ENCODE results near the gene TMEM220. TPM values are rescaled to one million over a fixed set of nuclear protein-coding genes. Genes with fewer than 3 reads are reported as not detected.

The TMEM220 gene
- total and polyA plus RNA-seq, 4 donors: 2.8 to 13.8 (median 7.1) TPM

DNA sequence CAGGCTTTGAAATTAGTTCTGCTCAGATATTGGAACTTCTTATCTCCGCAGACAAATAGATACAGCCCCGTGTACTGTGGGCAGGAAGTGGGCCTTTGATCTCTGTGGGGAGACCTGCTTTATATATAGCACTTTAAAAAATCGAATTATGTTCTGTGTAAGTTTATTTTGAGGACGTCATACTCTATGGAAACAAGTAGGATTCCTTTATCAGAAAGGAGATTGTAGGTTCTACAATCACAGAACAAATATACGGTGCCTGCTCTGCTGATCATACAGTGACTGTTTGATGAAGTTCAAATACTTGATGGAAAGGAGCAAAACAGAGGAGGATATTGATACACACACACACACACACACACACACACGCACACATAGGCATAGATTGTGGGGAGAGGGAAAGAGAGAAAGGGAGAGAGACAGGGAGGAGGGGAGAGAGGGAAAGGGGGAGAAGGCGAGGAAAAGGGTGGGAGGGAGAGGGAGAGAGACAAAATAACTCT is 14.7 kb upstream of the TMEM220 start:
- H3K27ac ChIP-seq (ENCODE audit: low read depth in 1 of 2, low read length in 1 of 2): no peak overlapping the region
- no peak for DNase-seq
- H3K9me3 ChIP-seq (ENCODE audit: control insufficient read depth in 4 of 4, insufficient read depth in 3 of 4, low read length in 3 of 4): no peaks in the 10 kb centered on the region
- peaks cover 0 to 2% (median 0%) of the 10 kb centered on the region in 3 donors for H3K27me3 ChIP-seq (ENCODE audit: control insufficient read depth in 3 of 3, insufficient read depth in 3 of 3, low read length in 2 of 3)
- TF ChIP-seq, protein P1, sequence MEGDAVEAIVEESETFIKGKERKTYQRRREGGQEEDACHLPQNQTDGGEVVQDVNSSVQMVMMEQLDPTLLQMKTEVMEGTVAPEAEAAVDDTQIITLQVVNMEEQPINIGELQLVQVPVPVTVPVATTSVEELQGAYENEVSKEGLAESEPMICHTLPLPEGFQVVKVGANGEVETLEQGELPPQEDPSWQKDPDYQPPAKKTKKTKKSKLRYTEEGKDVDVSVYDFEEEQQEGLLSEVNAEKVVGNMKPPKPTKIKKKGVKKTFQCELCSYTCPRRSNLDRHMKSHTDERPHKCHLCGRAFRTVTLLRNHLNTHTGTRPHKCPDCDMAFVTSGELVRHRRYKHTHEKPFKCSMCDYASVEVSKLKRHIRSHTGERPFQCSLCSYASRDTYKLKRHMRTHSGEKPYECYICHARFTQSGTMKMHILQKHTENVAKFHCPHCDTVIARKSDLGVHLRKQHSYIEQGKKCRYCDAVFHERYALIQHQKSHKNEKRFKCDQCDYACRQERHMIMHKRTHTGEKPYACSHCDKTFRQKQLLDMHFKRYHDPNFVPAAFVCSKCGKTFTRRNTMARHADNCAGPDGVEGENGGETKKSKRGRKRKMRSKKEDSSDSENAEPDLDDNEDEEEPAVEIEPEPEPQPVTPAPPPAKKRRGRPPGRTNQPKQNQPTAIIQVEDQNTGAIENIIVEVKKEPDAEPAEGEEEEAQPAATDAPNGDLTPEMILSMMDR (IDR thresholded peaks at IDR 0.05; ENCODE audit: control extremely low read depth, extremely low read depth): no peak
- H3K9ac ChIP-seq (ENCODE audit: insufficient read depth in 1 of 2, low read length in 2 of 2): no peak overlapping the region
- H3K36me3 ChIP-seq (ENCODE audit: control insufficient read depth in 4 of 4, insufficient read depth in 4 of 4, low read length in 4 of 4): no peaks in the 10 kb centered on the region
- H3K4me3 ChIP-seq: no peak overlapping the region
- peaks cover 0 to 2% (median 0%) of the 10 kb centered on the region in 5 donors for H3K4me1 ChIP-seq (ENCODE audit: control insufficient read depth in 5 of 5, insufficient read depth in 5 of 5, low read length in 5 of 5)
- ATAC-seq (ENCODE audit: insufficient read depth, low FRiP score): no peak
- 39 to 41% methylated on average over 7 of the region's 7 CpGs for WGBS, 2 donors

DNA sequence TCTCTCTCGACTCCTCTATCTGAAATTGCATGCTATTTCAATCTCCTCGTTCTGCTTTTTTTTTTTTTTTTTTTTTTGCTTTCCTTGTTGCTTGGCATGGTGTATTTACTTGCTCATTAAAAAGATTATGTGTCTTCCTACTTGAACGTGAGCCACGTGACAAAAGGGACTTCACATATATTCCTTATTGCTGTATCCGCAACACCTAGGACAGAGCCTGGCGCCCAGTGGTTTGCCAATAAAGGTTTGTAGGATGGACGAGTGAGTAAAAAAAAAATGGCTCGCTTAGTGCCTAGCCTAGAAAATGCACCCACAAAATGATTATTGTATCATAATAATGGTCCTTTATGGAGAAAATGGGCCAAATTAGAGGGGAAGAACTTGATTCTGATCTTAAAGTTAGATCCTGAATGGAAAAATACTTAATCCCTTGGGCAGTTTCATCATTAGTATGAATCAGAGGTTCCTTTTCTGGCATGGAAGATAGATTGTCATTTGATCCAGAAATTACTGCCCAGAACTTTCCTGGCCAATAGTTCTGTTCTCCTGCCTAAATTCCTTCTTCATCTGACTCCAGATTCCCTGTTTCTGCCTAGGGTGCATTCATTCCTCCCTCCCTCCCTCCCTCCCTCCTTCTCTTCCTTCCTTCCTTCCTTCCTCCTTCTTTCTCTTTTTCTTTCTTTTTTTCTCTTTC is 13.6 kb upstream of the TMEM220 start:
- H3K27ac ChIP-seq (ENCODE audit: low read depth in 1 of 2, low read length in 1 of 2): no peak overlapping the region
- TF ChIP-seq, protein P1 (IDR thresholded peaks at IDR 0.05; ENCODE audit: control extremely low read depth, extremely low read depth): no peak
- 74 to 89% methylated on average over 8 of the region's 8 CpGs for WGBS, 2 donors

DNA sequence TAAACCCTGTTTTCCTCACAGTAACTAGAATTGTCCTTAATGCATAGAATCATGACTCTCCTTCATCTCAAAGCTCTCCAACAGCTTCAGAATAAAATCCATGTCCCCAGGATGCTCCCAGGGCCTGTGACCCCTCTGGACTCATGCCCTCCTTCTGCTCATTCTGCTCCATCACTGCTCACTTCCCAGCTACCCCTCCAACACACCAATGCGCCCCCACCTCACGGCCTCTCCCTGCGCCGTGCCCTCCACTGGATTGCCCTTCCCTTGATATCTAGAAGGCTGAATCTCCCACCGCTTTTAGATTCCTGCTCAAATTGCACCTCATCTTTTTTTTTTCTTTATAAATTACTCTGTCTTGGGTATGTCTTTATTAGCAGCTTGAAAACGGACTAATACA is 12.6 kb upstream of the TMEM220 start:
- Histone ChIP-seq H3K4me3 (no peak overlapping the region), H3K36me3 (ENCODE audit: control insufficient read depth in 4 of 4, insufficient read depth in 4 of 4, low read length in 4 of 4) (no peaks in the 10 kb centered on the region), H3K9ac (ENCODE audit: insufficient read depth in 1 of 2, low read length in 2 of 2) (no peak overlapping the region), H3K27me3 (ENCODE audit: control insufficient read depth in 3 of 3, insufficient read depth in 3 of 3, low read length in 2 of 3) (peaks cover 0 to 2% (median 0%) of the 10 kb centered on the region in 3 donors), H3K27ac (ENCODE audit: low read depth in 1 of 2, low read length in 1 of 2) (no peak overlapping the region), H3K4me1 (ENCODE audit: control insufficient read depth in 5 of 5, insufficient read depth in 5 of 5, low read length in 5 of 5) (peaks cover 0 to 10% (median 5%) of the 10 kb centered on the region in 5 donors), H3K9me3 (ENCODE audit: control insufficient read depth in 4 of 4, insufficient read depth in 3 of 4, low read length in 3 of 4) (no peaks in the 10 kb centered on the region)
- 93 to 94% methylated on average over 6 of the region's 6 CpGs for WGBS, 2 donors
- DNase-seq: no peak
- no peak for ATAC-seq (ENCODE audit: insufficient read depth, low FRiP score)
- TF ChIP-seq, protein P1 (IDR thresholded peaks at IDR 0.05; ENCODE audit: control extremely low read depth, extremely low read depth): no peak

More for the DNA sequence above, 13.6 kb upstream of the TMEM220 start:
- DNase-seq: no peak
- Histone ChIP-seq H3K9me3 (ENCODE audit: control insufficient read depth in 4 of 4, insufficient read depth in 3 of 4, low read length in 3 of 4) (no peaks in the 10 kb centered on the region), H3K9ac (ENCODE audit: insufficient read depth in 1 of 2, low read length in 2 of 2) (no peak overlapping the region), H3K4me1 (ENCODE audit: control insufficient read depth in 5 of 5, insufficient read depth in 5 of 5, low read length in 5 of 5) (peaks cover 0 to 6% (median 2%) of the 10 kb centered on the region in 5 donors), H3K4me3 (no peak overlapping the region), H3K36me3 (ENCODE audit: control insufficient read depth in 4 of 4, insufficient read depth in 4 of 4, low read length in 4 of 4) (no peaks in the 10 kb centered on the region), H3K27me3 (ENCODE audit: control insufficient read depth in 3 of 3, insufficient read depth in 3 of 3, low read length in 2 of 3) (peaks cover 0 to 2% (median 0%) of the 10 kb centered on the region in 3 donors)
- ATAC-seq (ENCODE audit: insufficient read depth, low FRiP score): no peak
